Left cardiac atrium (tissue), 4 donors: ENCODE results near the gene MEI4. TPM values are rescaled to one million over a fixed set of nuclear protein-coding genes. Genes with fewer than 3 reads are reported as not detected.
"Not testable (repeated sequence)": the region's sequence is repeated elsewhere in the genome, so short reads cannot be mapped to it uniquely, and the experiment has no call there.

Experiments
- ATAC-seq, 2 donors: fragments of 200-7000 bp; cut with Tn5 transposase; one replicate each; pipeline ENCODE4 v1.9.1; 2020; ENCODE audit warnings: mild to moderate bottlenecking in 2 of 2, moderate library complexity in 2 of 2
- DNase-seq: peaks from one replicate; pipeline ENCODE4 v3.0.0-alpha.2; 2020
- intact Hi-C, 2 donors: fragments of 100-400 bp; cut with DNase I; formaldehyde crosslinking; loops; one replicate each; pipeline versions ENCODE4 v1.14.1 to v1.15.1; 2022 to 2023
- total RNA-seq, 2 donors: library from RNA; stranded (reverse); fragmentation: NEBNext Ultra II Directional; extraction: Animal tissue kit (Norgen Biotek cat#: 25700); gene quantifications; one replicate each; pipeline ENCODE4 v1.2.1, GENCODE V29; 2021
- donor health status: DM: no; HTN: yes; CAD: no.
- donor health status: DM: no; HTN: yes; CAD: no; lungs with severe emphysema.
- donor health status: DM: yes; HTN: yes; CAD: no.
- donor health status: Dilated cardiomyopathy.

MEI4 gene
- total RNA-seq, 2 donors from 2014 or later, result 0.84 to 0.85 TPM

DNA sequence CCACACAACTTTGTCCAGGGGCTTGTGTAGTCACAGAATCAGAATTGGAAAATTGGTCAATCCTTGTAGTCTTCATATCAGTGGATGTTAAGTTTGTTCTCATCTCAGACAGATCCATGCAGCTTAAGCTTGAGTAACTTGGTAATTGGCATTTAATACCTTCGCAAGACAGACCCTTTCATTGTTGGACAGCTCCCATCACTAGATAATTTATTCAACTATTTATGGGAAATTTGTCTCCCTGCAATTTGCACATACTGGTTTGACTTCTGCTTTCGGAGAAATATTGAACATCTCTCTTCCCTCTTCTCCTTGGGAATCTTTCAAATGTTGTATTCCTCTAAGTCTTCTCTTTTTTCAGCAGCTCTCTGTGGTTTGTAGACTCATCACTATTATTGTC lies 17.1 kb downstream of the MEI4 start:
- ATAC-seq, result no peak

DNA sequence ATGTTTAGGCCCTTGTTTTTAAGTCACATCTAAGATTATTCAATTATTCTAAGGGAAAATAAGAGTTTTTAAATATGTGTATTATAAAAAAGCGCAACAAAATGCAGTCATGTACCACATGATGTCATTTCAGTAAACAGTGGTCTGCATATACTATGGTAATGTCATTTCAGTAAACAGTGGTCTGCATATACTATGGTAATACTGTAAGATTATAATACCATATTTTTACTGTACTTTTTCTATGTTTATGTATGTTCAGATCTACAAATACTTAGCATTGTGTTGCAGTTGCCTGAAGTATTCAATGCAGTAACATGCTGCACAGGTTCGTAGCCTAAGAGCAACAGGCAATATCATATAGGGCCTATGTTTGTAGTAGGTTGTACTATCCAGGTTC lies 21.4 kb downstream of the MEI4 start:
- intact Hi-C loops, result no loop called here
- DNase-seq, result no peak
- ATAC-seq, result no peak

More for the DNA sequence above, 17.1 kb downstream of the MEI4 start:
- no peak for DNase-seq
- intact Hi-C loops, result no loop called here

- ATAC-seq, result no peak
- DNase-seq, result no peak
- intact Hi-C loops, result no loop called here
These were observed 25.2 kb downstream of the MEI4 start for GRCh38 chr6:77678048-77678447.

GRCh38 chr6:77683515-77683914 lies 30.7 kb downstream of the MEI4 start:
- no peak for DNase-seq
- intact Hi-C loops, result no loop called here
- no peak for ATAC-seq

DNA sequence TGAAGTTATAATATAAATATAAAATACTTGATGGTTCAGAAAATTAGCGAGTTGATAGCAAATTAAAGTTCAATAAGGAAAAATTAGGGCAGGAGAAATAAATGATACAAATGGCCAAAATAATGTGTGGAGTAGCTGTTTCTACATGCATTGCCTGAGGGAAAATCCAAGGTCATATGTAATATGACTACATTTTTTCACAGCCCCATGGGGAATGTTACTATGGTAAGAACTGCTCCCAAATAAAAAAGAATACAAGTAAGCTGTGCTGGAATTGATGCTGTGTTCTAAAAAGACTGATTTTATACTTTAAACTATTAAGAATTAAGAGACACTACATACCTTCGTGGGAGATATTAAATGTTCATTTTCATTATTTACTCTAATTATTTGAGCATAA lies 34.1 kb downstream of the MEI4 start:
- intact Hi-C loops, result no loop called here
- ATAC-seq, result no peak
- DNase-seq, result no peak

DNA sequence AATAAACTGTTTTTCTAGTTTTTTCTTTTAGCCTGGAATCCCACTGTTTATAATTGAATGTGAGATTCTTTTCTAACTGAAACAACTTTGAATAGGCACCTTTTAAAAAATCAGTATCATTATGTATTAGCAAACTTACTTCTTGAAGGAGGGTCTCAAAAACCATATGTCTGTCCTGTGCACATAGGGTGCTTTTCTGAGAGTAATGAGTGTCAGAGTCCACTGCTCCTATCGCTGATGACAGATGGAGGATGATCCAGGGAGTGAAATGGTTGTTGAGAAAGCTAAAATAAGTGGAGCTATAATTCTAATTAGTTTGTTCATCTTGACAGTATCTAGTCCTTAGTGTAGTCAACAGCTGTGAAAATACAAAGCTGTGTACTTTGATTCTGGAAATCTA lies 35.8 kb downstream of the MEI4 start:
- DNase-seq (no peak), ATAC-seq (no peak)
- intact Hi-C loops, result no loop called here

GRCh38 chr6:77700095-77700494 lies 47.3 kb downstream of the MEI4 start:
- ATAC-seq, intact Hi-C loops, DNase-seq: not testable (repeated sequence)

DNA sequence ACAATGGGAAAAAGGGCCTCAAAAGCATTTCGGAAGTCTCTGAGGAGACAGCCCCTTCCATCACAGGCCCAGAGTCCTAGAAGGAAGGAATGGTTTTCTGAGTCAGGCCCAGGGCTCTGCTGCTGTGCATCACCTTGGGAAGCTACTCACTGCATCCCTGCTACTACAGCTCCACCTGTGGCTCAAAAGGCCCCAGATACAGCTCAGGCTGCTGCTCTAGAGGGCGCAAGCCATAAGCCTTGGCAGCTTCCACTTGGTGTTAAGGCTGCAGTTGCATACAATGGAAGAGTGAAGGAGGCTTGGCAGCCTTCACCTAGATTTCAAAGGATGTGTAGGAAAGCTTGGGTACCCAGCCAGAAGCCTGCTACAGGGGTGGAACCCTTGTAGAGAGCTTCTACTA lies 54.8 kb downstream of the MEI4 start:
- DNase-seq (no peak), ATAC-seq (no peak)
- intact Hi-C loops, result no loop called here

- intact Hi-C loops, result no loop called here
- no peak for ATAC-seq
- DNase-seq, result no peak
These were observed 62.7 kb downstream of the MEI4 start for GRCh38 chr6:77715588-77715987.

DNA sequence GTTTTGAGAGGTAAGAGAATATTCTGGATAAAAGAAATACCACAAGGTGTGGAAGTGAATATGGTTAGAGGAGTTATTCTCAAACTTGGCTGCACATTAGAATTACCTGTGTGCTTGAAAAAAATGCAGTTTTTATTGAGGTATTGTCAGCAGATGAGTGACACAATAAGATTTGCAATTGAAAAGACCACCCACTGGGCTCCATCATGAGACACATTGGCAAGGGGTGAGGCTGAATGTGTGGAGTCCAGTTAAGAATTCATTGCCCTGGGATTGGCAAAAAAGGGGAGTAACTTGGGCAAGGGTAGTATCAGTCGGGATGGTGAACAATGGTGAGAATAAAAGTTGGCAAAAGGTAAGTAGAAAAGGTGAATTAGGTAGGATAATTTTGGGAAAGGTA lies 63.5 kb downstream of the MEI4 start:
- no peak for DNase-seq
- intact Hi-C loops, result no loop called here
- no peak for ATAC-seq

- intact Hi-C loops, ATAC-seq, DNase-seq: not testable (repeated sequence)
These were observed 83.2 kb downstream of the MEI4 start for GRCh38 chr6:77736010-77736409.

DNA sequence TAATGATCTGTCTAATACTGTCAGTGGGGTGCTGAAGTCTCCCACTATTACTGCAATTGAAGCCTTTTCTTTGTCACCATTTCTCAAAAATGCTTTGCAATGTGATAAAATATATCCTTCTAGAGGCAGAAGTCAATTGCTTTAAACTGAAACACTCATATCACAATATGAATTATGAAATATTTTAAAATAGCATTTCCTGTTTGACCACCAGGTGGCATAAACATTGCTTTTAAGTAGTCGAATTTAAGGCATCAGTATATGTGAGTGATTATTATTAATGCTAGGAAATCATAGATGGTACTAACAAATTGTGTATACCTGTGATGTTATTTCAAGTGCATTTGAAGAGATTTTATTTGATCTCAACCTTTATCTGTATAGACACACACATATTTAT lies 87.5 kb downstream of the MEI4 start:
- no peak for DNase-seq
- intact Hi-C loops, result no loop called here
- no peak for ATAC-seq

DNA sequence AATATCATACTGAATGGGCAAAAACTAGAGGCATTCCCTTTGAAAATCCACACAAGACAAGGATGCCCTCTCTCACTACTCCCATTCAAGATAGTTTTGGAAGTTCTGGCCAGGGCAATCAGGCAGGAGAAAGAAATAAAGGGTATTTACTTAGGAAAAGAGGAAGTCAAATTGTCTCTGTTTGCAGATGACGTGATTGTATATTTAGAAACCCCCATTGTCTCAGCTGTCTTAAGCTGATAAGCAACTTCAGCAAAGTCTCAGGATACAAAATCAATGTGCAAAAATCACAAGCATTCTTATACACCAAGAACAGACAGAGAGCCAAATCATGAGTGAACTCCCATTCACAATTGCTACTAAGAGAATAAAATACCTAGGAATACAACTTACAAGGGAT lies 99.3 kb downstream of the MEI4 start:
- intact Hi-C loops, ATAC-seq: not testable (repeated sequence)

GRCh38 chr6:77762386-77762785 lies 109.5 kb downstream of the MEI4 start:
- intact Hi-C loops, result no loop called here
- DNase-seq (no peak), ATAC-seq (no peak)

More for the DNA sequence above, 99.3 kb downstream of the MEI4 start:
- not testable (repeated sequence) for DNase-seq

DNA sequence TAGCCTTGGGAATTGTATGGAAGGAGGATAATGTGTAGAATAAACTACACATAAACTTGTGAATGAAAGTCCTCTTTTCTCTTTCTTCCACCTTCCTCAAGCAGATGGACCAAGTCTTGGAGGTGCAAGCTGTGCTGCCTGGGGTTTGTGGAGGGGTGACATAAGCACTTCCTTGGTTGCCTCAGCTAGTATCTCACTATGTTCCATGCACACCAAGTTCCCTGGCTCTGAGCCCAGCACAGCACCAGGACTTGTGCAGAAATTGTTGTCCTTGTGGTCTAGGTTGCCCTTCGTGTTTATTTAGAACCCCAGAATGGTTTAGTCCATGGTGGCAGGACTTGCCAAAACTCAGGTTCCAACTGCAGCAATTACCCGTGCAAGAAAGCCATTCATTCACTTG lies 110.3 kb downstream of the MEI4 start:
- ATAC-seq (no peak), DNase-seq (no peak)
- intact Hi-C loops, result no loop called here

DNA sequence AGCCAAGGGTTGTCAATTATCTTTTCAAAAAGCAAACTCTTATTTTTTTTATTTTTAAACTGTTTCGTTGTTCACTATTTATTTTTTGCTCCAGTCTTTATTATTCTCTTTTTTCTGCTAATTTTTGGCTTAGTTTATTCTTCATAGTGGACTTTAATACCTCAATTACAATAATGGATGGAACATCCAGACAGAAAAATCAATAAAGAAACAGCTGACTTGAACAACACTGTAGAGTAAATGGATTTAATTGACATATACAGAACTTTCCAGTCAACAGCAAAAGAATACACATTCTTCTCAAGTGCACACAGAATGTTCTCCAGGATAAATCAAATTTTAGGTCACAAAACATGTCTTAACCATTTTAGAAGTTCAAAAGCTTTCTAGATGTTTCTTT lies 111.5 kb downstream of the MEI4 start:
- ATAC-seq (no peak), DNase-seq (no peak)
- intact Hi-C loops, result no loop called here

- no peak for ATAC-seq
- DNase-seq, result no peak
- intact Hi-C loops, result no loop called here
These were observed 120.5 kb downstream of the MEI4 start for GRCh38 chr6:77773157-77773822.

DNA sequence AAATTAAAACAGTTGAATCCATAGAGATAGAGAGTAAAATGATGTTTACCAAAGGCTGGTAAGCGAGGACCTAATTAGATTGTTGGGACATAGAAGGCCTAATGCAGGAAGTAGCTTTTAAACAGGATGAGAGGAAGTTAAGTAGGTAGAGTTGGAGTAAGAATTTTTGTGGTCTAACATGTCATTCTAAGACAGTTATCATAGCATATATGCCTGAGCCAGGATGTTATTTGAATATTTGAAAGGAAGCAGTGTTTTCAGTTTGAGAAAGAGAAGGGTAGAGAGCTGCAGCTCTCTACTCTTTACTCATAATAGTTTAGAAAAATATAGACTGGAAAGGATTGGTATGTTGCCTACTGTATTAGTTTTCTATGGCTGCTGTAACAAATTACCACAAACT lies 121.6 kb downstream of the MEI4 start:
- ATAC-seq (no peak), DNase-seq (no peak)
- intact Hi-C loops, result no loop called here

DNA sequence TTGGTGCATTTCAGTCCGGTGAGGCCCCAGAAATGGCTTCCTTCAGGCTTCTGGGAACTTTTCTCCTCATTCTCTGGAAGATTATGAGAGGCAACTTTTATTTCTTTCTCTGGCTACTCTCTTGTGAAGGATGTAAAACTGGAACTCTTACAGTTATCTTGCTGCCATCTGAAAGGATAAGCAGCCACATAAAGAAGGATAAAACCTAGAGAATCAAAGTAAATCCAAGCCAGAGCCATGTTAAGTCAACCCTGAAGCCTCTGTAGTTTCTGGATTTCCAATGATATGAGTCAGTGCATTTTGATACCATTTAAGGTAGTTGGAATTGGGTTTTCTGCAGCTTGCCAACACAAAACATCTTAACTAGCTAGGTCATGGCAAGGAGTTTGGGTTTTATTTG lies 123.6 kb downstream of the MEI4 start:
- intact Hi-C loops, result no loop called here
- DNase-seq (no peak), ATAC-seq (no peak)

DNA sequence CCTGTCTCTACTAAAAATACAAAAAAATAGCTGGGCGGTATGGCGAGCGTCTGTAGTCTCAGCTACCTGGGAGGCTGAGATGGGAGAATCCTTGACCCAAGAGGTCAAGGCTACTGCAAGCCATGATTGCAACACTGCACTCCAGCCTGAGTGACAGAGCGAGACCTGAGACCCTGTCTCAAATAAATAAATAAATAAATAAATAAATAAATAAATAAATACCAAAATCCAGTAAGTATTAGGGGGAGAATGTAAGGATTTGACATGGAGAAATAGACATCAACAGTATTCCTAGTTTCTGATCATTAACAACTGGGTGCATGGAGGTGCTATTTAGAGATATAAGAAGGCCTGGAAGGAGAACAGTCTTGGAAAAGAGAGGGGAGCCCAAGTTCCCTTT lies 125.7 kb downstream of the MEI4 start:
- intact Hi-C loops, result no loop called here
- ATAC-seq, result no peak
- DNase-seq, result no peak

DNA sequence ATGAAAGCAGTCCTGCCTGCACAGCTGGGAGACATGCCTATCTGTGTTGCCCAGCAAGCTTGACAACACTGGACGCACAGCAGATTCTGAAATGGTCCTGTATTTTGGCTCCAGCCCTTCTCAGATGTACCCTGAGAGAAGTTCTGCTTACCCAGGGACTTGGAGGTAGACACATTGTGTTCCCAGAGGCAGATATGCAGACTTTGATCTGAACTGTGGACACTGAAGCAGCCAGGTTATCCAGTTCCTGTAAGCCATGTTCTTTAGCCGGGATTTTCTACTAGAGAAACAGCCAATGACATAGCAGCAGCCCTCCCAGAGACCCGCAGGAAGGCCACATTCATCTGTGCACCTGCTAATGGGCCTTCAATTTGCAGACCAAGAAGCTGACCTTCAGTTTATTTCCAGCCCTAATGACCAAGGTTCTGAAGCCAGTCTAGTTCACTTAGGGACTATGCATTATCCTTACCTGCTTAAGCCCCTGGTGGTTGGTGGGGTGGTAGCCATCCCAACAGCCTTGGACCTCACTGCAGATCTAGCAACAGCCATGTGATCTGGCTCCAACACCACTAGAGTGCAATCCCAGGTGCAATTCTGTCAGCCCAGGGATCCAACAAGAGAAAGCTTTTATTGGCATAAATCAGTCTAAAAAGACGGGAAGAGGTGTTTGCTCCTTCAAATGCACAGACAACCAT lies 134.2 kb downstream of the MEI4 start:
- ATAC-seq (no peak), DNase-seq (no peak)
- intact Hi-C loops, result no loop called here
